GM23338 (cell line): Measurements from ENCODE around the gene CAV2. TPM values are rescaled to one million over a fixed set of nuclear protein-coding genes. Genes with fewer than 3 reads are reported as not detected.
A peak's percentile ranks its signal among the peaks of the same experiment; 100 is the strongest.

Source experiments
- ATAC-seq: fragments of 200-7000 bp; cut with Tn5 transposase; 3 replicates; pipeline ENCODE4 v1.9.1; 2020
- DNase-seq: peaks from one replicate; pipeline ENCODE4 v3.0.0-alpha.2; 2015; ENCODE audit warnings: low spot score
- H2AFZ ChIP-seq: fragments of 200-600 bp; sonication (generic); 2 replicates; pipeline ENCODE4 v1.8.0; 2016; ENCODE audit warnings: antibody characterized with exemption, mild to moderate bottlenecking, moderate library complexity
- H3F3A ChIP-seq: fragments of 200-600 bp; sonication (generic); replicated peaks from 2 replicates; pipeline ENCODE4 v1.8.0; 2017; ENCODE audit warnings: antibody characterized with exemption, mixed run types, low read depth
- H3K27ac ChIP-seq: fragments of 200-600 bp; sonication (generic); 2 replicates; pipeline ENCODE4 v1.6.1; 2016; ENCODE audit warnings: low read depth
- H3K27me3 ChIP-seq: fragments of 200-600 bp; sonication (generic); 2 replicates; pipeline ENCODE4 v1.8.0; 2016; ENCODE audit warnings: mild to moderate bottlenecking, mixed run types, moderate library complexity; ENCODE audit not compliant: insufficient read depth
- H3K36me3 ChIP-seq: fragments of 200-600 bp; sonication (generic); 2 replicates; pipeline ENCODE4 v1.8.0; 2016; ENCODE audit warnings: mild to moderate bottlenecking; ENCODE audit not compliant: insufficient read depth
- H3K4me1 ChIP-seq: fragments of 200-600 bp; sonication (generic); 2 replicates; pipeline ENCODE4 v1.8.0; 2016; ENCODE audit warnings: mild to moderate bottlenecking, moderate library complexity; ENCODE audit not compliant: insufficient read depth
- H3K4me2 ChIP-seq: fragments of 200-600 bp; sonication (generic); 2 replicates; pipeline ENCODE4 v1.7.1; 2017; ENCODE audit warnings: mixed run types
- H3K4me3 ChIP-seq: fragments of 200-600 bp; sonication (generic); 2 replicates; pipeline ENCODE4 v1.6.1; 2016; ENCODE audit warnings: mixed run types
- H3K79me2 ChIP-seq: fragments of 200-600 bp; sonication (generic); replicated peaks from 2 replicates; pipeline ENCODE4 v1.8.0; 2017; ENCODE audit warnings: mild to moderate bottlenecking; ENCODE audit not compliant: insufficient read depth
- H3K9me2 ChIP-seq: fragments of 200-600 bp; sonication (generic); 2 replicates; pipeline ENCODE4 v1.8.0; 2017; ENCODE audit not compliant: insufficient read depth
- H4K20me1 ChIP-seq: fragments of 200-600 bp; sonication (generic); replicated peaks from 2 replicates; pipeline ENCODE4 v1.8.0; 2017; ENCODE audit warnings: mild to moderate bottlenecking; ENCODE audit not compliant: insufficient read depth
- H3K27ac Mint-ChIP-seq: 2 replicates; pipeline ENCODE4 v1.8.0; 2020; ENCODE audit warnings: inconsistent platforms, mild to moderate bottlenecking, moderate library complexity, mixed read lengths
- H3K27me3 Mint-ChIP-seq: 3 replicates; pipeline ENCODE4 v1.8.0; 2022; ENCODE audit warnings: low read depth, mild to moderate bottlenecking, moderate library complexity, mixed read lengths, inconsistent platforms; ENCODE audit not compliant: insufficient read depth, poor library complexity
- H3K36me3 Mint-ChIP-seq: 3 replicates; pipeline ENCODE4 v1.8.0; 2021; ENCODE audit warnings: low read depth, mild to moderate bottlenecking, inconsistent platforms, moderate library complexity, mixed read lengths
- H3K4me1 Mint-ChIP-seq: 3 replicates; pipeline ENCODE4 v1.8.0; 2020; ENCODE audit warnings: mild to moderate bottlenecking, inconsistent platforms, mixed read lengths
- H3K4me3 Mint-ChIP-seq: 3 replicates; pipeline ENCODE4 v1.8.0; 2021; ENCODE audit warnings: moderate library complexity, mild to moderate bottlenecking, inconsistent platforms, mixed read lengths
- H3K9me3 Mint-ChIP-seq: 3 replicates; pipeline ENCODE4 v1.8.0; 2020; ENCODE audit warnings: moderate library complexity, mild to moderate bottlenecking, inconsistent platforms, mixed read lengths
- CREB1 ChIP-seq: fragments of 250-450 bp; sonication (Bioruptor Pico); IDR thresholded peaks from 2 replicates; pipeline ENCODE4 v1.5.0; 2020; ENCODE audit warnings: low read depth, mild to moderate bottlenecking, moderate library complexity
- EZH2 ChIP-seq: fragments of 200-600 bp; sonication (generic); IDR thresholded peaks from one replicate; pipeline ENCODE4 v1.8.0; 2017; ENCODE audit warnings: antibody characterized with exemption, mild to moderate bottlenecking, low read depth; ENCODE audit not compliant: unreplicated experiment
- EZH2phosphoT487 ChIP-seq: fragments of 200-600 bp; sonication (generic); IDR thresholded peaks from one replicate; pipeline ENCODE4 v1.8.1; 2018; ENCODE audit warnings: antibody characterized with exemption; ENCODE audit not compliant: unreplicated experiment
- JUNB ChIP-seq: IDR thresholded peaks from one replicate; pipeline ENCODE4 v1.6.1; 2016; ENCODE audit warnings: antibody characterized with exemption; ENCODE audit not compliant: unreplicated experiment
- NANOG ChIP-seq: IDR thresholded peaks from 2 replicates; pipeline ENCODE4 v1.6.1; 2016; ENCODE audit warnings: antibody characterized with exemption, borderline replicate concordance
- POLR2AphosphoS5 ChIP-seq: IDR thresholded peaks from 2 replicates; pipeline ENCODE4 v1.6.1; 2016; ENCODE audit warnings: antibody characterized with exemption, low read depth
- STAT1 ChIP-seq: IDR thresholded peaks from one replicate; pipeline ENCODE4 v1.6.1; 2016; ENCODE audit warnings: antibody characterized with exemption; ENCODE audit not compliant: unreplicated experiment
- ZNF114 ChIP-seq: fragments of 250-450 bp; sonication (Bioruptor Pico); IDR thresholded peaks from 2 replicates; pipeline ENCODE4 v1.5.0; 2020; ENCODE audit warnings: mild to moderate bottlenecking, moderate library complexity
- ZNF331 ChIP-seq: fragments of 250-450 bp; sonication (Bioruptor Pico); IDR thresholded peaks from 2 replicates; pipeline ENCODE4 v1.5.0; 2020; ENCODE audit warnings: low read depth, mild to moderate bottlenecking, moderate library complexity
- polyA plus RNA-seq: library from polyadenylated mRNA; unstranded; fragments of >200 nt; fragmentation: Nextera tagmentation; extraction: Ambion mirVana; gene quantifications from 2 replicates; pipeline ENCODE4 v1.2.1, GENCODE V29; 2016
- total RNA-seq: library from RNA; depleted of rRNA; stranded (reverse); fragments of >200 nt; shearing (Covaris generic); gene quantifications from 2 replicates; pipeline ENCODE4 v1.2.3, GENCODE V29; 2014
- TF ChIP-seq, protein P1 (sequence below): fragments of 250-450 bp; sonication (Bioruptor Pico); IDR thresholded peaks from 2 replicates; pipeline ENCODE4 v1.5.0; 2020; ENCODE audit warnings: mild to moderate bottlenecking, moderate library complexity
- TF ChIP-seq, protein P2 (sequence below): IDR thresholded peaks from one replicate; pipeline ENCODE4 v1.6.1; 2018; ENCODE audit warnings: antibody characterized with exemption; ENCODE audit not compliant: unreplicated experiment
- TF ChIP-seq, protein P3 (sequence below): IDR thresholded peaks from 2 replicates; pipeline ENCODE4 v1.6.1; 2016; ENCODE audit warnings: antibody characterized with exemption
- TF ChIP-seq, protein P4 (sequence below), 2 experiments: fragments of 200-600 bp in 1 of 2; sonication (generic) in 1 of 2; conservative IDR thresholded peaks; 2 replicates each; pipeline versions ENCODE4 v1.5.1 to v1.6.1; 2016 to 2017; ENCODE audit warnings: antibody characterized with exemption in 2 of 2, low read depth in 2 of 2, mild to moderate bottlenecking in 2 of 2, moderate library complexity in 1 of 2

The CAV2 gene
- total and polyA plus RNA-seq, 2 experiments from 2014 or later, result 4.2 to 6.6 TPM

DNA sequence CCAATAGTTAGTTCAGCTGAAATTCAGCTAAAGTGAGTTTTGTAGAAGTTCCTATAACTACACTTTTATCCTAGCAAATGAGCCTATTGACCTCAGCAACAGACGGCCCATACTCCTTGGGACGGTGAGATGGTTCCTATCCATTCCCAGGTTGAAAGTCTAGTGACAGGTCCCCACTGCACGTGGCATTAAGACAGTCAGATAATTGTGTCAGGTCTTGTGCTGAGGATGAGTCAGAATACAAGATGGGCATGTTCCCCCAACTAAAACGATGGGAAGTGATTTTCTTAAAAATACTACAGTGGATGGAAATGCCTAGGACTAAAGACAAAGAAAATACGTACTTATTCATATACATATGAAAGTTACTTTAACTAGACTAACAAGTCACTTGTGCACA, 27.4 kb downstream of the CAV2 start:
- H3K4me3 ChIP-seq, result peak overlapping the region; percentile 83
- DNase-seq (no peak), ATAC-seq (no peak)
- peaks cover 14% of the 10 kb centered on the region for H3K27me3 ChIP-seq
- peaks cover 35% of the 10 kb centered on the region for H3K4me1 ChIP-seq
- Mint-ChIP-seq H3K27ac (no peak overlapping the region), H3K9me3 (no peaks in the 10 kb centered on the region), H3K27me3 (peaks cover 36% of the 10 kb centered on the region), H3K4me1 (peaks cover 43% of the 10 kb centered on the region), H3K4me3 (peak overlapping the region; percentile 92), H3K36me3 (no peaks in the 10 kb centered on the region)
- H3K4me2 ChIP-seq, result peak overlapping the region; percentile 93
- no peaks in the 10 kb centered on the region for H4K20me1 ChIP-seq
- no peak overlapping the region for H3K27ac ChIP-seq
- no peaks in the 10 kb centered on the region for H3F3A ChIP-seq
- TF ChIP-seq STAT1 (no peak), CREB1 (CRISPR knock-in tag) (no peak), JUNB (no peak), EZH2 (no peak), POLR2AphosphoS5 (no peak), NANOG (no peak), EZH2phosphoT487 (no peak), ZNF331 (no peak), ZNF114 (no peak)
- TF ChIP-seq, protein P1, sequence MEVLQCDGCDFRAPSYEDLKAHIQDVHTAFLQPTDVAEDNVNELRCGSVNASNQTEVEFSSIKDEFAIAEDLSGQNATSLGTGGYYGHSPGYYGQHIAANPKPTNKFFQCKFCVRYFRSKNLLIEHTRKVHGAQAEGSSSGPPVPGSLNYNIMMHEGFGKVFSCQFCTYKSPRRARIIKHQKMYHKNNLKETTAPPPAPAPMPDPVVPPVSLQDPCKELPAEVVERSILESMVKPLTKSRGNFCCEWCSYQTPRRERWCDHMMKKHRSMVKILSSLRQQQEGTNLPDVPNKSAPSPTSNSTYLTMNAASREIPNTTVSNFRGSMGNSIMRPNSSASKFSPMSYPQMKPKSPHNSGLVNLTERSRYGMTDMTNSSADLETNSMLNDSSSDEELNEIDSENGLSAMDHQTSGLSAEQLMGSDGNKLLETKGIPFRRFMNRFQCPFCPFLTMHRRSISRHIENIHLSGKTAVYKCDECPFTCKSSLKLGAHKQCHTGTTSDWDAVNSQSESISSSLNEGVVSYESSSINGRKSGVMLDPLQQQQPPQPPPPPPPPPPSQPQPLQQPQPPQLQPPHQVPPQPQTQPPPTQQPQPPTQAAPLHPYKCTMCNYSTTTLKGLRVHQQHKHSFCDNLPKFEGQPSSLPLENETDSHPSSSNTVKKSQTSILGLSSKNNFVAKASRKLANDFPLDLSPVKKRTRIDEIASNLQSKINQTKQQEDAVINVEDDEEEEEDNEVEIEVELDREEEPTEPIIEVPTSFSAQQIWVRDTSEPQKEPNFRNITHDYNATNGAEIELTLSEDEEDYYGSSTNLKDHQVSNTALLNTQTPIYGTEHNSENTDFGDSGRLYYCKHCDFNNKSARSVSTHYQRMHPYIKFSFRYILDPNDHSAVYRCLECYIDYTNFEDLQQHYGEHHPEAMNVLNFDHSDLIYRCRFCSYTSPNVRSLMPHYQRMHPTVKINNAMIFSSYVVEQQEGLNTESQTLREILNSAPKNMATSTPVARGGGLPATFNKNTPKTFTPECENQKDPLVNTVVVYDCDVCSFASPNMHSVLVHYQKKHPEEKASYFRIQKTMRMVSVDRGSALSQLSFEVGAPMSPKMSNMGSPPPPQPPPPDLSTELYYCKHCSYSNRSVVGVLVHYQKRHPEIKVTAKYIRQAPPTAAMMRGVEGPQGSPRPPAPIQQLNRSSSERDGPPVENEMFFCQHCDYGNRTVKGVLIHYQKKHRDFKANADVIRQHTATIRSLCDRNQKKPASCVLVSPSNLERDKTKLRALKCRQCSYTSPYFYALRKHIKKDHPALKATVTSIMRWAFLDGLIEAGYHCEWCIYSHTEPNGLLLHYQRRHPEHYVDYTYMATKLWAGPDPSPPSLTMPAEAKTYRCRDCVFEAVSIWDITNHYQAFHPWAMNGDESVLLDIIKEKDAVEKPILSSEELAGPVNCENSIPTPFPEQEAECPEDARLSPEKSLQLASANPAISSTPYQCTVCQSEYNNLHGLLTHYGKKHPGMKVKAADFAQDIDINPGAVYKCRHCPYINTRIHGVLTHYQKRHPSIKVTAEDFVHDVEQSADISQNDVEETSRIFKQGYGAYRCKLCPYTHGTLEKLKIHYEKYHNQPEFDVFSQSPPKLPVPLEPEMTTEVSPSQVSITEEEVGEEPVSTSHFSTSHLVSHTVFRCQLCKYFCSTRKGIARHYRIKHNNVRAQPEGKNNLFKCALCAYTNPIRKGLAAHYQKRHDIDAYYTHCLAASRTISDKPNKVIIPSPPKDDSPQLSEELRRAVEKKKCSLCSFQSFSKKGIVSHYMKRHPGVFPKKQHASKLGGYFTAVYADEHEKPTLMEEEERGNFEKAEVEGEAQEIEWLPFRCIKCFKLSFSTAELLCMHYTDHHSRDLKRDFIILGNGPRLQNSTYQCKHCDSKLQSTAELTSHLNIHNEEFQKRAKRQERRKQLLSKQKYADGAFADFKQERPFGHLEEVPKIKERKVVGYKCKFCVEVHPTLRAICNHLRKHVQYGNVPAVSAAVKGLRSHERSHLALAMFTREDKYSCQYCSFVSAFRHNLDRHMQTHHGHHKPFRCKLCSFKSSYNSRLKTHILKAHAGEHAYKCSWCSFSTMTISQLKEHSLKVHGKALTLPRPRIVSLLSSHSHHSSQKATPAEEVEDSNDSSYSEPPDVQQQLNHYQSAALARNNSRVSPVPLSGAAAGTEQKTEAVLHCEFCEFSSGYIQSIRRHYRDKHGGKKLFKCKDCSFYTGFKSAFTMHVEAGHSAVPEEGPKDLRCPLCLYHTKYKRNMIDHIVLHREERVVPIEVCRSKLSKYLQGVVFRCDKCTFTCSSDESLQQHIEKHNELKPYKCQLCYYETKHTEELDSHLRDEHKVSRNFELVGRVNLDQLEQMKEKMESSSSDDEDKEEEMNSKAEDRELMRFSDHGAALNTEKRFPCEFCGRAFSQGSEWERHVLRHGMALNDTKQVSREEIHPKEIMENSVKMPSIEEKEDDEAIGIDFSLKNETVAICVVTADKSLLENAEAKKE (CRISPR knock-in tag), result no peak
- TF ChIP-seq, protein P2, sequence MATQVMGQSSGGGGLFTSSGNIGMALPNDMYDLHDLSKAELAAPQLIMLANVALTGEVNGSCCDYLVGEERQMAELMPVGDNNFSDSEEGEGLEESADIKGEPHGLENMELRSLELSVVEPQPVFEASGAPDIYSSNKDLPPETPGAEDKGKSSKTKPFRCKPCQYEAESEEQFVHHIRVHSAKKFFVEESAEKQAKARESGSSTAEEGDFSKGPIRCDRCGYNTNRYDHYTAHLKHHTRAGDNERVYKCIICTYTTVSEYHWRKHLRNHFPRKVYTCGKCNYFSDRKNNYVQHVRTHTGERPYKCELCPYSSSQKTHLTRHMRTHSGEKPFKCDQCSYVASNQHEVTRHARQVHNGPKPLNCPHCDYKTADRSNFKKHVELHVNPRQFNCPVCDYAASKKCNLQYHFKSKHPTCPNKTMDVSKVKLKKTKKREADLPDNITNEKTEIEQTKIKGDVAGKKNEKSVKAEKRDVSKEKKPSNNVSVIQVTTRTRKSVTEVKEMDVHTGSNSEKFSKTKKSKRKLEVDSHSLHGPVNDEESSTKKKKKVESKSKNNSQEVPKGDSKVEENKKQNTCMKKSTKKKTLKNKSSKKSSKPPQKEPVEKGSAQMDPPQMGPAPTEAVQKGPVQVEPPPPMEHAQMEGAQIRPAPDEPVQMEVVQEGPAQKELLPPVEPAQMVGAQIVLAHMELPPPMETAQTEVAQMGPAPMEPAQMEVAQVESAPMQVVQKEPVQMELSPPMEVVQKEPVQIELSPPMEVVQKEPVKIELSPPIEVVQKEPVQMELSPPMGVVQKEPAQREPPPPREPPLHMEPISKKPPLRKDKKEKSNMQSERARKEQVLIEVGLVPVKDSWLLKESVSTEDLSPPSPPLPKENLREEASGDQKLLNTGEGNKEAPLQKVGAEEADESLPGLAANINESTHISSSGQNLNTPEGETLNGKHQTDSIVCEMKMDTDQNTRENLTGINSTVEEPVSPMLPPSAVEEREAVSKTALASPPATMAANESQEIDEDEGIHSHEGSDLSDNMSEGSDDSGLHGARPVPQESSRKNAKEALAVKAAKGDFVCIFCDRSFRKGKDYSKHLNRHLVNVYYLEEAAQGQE, result no peak
- TF ChIP-seq, protein P3, sequence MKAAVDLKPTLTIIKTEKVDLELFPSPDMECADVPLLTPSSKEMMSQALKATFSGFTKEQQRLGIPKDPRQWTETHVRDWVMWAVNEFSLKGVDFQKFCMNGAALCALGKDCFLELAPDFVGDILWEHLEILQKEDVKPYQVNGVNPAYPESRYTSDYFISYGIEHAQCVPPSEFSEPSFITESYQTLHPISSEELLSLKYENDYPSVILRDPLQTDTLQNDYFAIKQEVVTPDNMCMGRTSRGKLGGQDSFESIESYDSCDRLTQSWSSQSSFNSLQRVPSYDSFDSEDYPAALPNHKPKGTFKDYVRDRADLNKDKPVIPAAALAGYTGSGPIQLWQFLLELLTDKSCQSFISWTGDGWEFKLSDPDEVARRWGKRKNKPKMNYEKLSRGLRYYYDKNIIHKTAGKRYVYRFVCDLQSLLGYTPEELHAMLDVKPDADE, result no peak
- TF ChIP-seq, protein P4, sequence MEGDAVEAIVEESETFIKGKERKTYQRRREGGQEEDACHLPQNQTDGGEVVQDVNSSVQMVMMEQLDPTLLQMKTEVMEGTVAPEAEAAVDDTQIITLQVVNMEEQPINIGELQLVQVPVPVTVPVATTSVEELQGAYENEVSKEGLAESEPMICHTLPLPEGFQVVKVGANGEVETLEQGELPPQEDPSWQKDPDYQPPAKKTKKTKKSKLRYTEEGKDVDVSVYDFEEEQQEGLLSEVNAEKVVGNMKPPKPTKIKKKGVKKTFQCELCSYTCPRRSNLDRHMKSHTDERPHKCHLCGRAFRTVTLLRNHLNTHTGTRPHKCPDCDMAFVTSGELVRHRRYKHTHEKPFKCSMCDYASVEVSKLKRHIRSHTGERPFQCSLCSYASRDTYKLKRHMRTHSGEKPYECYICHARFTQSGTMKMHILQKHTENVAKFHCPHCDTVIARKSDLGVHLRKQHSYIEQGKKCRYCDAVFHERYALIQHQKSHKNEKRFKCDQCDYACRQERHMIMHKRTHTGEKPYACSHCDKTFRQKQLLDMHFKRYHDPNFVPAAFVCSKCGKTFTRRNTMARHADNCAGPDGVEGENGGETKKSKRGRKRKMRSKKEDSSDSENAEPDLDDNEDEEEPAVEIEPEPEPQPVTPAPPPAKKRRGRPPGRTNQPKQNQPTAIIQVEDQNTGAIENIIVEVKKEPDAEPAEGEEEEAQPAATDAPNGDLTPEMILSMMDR (conservative IDR thresholded peaks at IDR 0.05; ENCODE audit: low read depth in 2 of 2), result no peak
- H3K9me2 ChIP-seq, result no peaks in the 10 kb centered on the region
- H3K79me2 ChIP-seq, result no peaks in the 10 kb centered on the region
- no peaks in the 10 kb centered on the region for H3K36me3 ChIP-seq
- peak overlapping the region; percentile 95 for H2AFZ ChIP-seq
